GM15510 (cell line): ENCODE data around the gene HIKESHI.

Experiments
- POLR2A ChIP-seq: IDR thresholded peaks from 3 replicates; pipeline ENCODE4 v1.6.1; 2011; ENCODE audit warnings: borderline replicate concordance; ENCODE audit not compliant: insufficient read length; ENCODE audit errors: extremely low read depth

Gene HIKESHI

GRCh38 chr11:86360775-86361395, 58.8 kb downstream of the HIKESHI start:
- no peak for TF ChIP-seq POLR2A

GRCh38 chr11:86363424-86363823, 61.4 kb downstream of the HIKESHI start:
- TF ChIP-seq POLR2A = no peak

- TF ChIP-seq POLR2A = no peak
Measured at GRCh38 chr11:86365546-86365945, 63.5 kb downstream of the HIKESHI start.

- no peak for TF ChIP-seq POLR2A
Measured at GRCh38 chr11:86369668-86370067, 67.6 kb downstream of the HIKESHI start.

- no peak for TF ChIP-seq POLR2A
Measured at GRCh38 chr11:86370171-86370570, 68.1 kb downstream of the HIKESHI start.

GRCh38 chr11:86370922-86371594, 69.0 kb downstream of the HIKESHI start:
- no peak for TF ChIP-seq POLR2A

GRCh38 chr11:86372041-86372440, 70.0 kb downstream of the HIKESHI start:
- TF ChIP-seq POLR2A = no peak

GRCh38 chr11:86372586-86372985, 70.5 kb downstream of the HIKESHI start:
- no peak for TF ChIP-seq POLR2A

- TF ChIP-seq POLR2A = no peak
Measured at GRCh38 chr11:86374069-86374468, 72.0 kb downstream of the HIKESHI start.

- no peak for TF ChIP-seq POLR2A
Measured at GRCh38 chr11:86374586-86374985, 72.5 kb downstream of the HIKESHI start, which contains the start of gene CCDC81. Gene CCDC81 (plus strand): TSS chr11:86374887. CDS start chr11:86375164, 277 bp downstream.

- TF ChIP-seq POLR2A = no peak
Measured at GRCh38 chr11:86377972-86378371, 75.9 kb downstream of the HIKESHI start.

- TF ChIP-seq POLR2A = no peak
Measured at GRCh38 chr11:86380295-86381059, 78.4 kb downstream of the HIKESHI start.

- no peak for TF ChIP-seq POLR2A
Measured at GRCh38 chr11:86383041-86383955, 81.3 kb downstream of the HIKESHI start.

- no peak for TF ChIP-seq POLR2A
Measured at GRCh38 chr11:86386283-86386682, 84.2 kb downstream of the HIKESHI start.

- TF ChIP-seq POLR2A = no peak
Measured at GRCh38 chr11:86386746-86387145, 84.7 kb downstream of the HIKESHI start.

- no peak for TF ChIP-seq POLR2A
Measured at GRCh38 chr11:86388198-86388597, 86.2 kb downstream of the HIKESHI start.

- no peak for TF ChIP-seq POLR2A
Measured at GRCh38 chr11:86390487-86390886, 88.4 kb downstream of the HIKESHI start.
